BLaER1 treated with 17β-estradiol and CSF1 and Interleukin-3, amounts not matched to agents 10 nM and 100 nM (cell line): ENCODE measurements around the gene CFAP97.

Source experiments
- H3K27ac ChIP-seq, 11 experiments: shearing (Covaris generic); formaldehyde crosslinking; 2 replicates each; pipeline ENCODE4 v1.8.1; 2022
- H3K27me3 ChIP-seq, 11 experiments: shearing (Covaris generic); formaldehyde crosslinking; 2 replicates each; pipeline ENCODE4 v1.8.1; 2022
- H3K36me3 ChIP-seq, 11 experiments: shearing (Covaris generic); formaldehyde crosslinking; 2 replicates each; pipeline ENCODE4 v1.8.1; 2022
- H3K4me1 ChIP-seq, 10 experiments: shearing (Covaris generic); formaldehyde crosslinking; 2 replicates each; pipeline ENCODE4 v1.8.1; 2022
- H3K4me2 ChIP-seq, 11 experiments: shearing (Covaris generic); formaldehyde crosslinking; 2 replicates each; pipeline ENCODE4 v1.8.1; 2022
- H3K4me3 ChIP-seq, 10 experiments: shearing (Covaris generic); formaldehyde crosslinking; 2 replicates each; pipeline ENCODE4 v1.8.1; 2022
- H3K9ac ChIP-seq, 11 experiments: shearing (Covaris generic); formaldehyde crosslinking; 2 replicates each; pipeline ENCODE4 v1.8.1; 2022
- H3K9me3 ChIP-seq, 11 experiments: shearing (Covaris generic); formaldehyde crosslinking; replicated peaks in 1 of 11; 2 replicates each; pipeline ENCODE4 v1.8.1; 2022
- H4K20me1 ChIP-seq, 11 experiments: shearing (Covaris generic); formaldehyde crosslinking; 2 replicates each; pipeline ENCODE4 v1.8.1; 2022
- Cebpa-rat ChIP-seq, 11 experiments: shearing (Covaris generic); IDR thresholded peaks; 2 replicates each; pipeline ENCODE4 v1.8.1; 2022

CFAP97 gene

GRCh38 chr4:185227131-185227551 is 23.3 kb upstream of the CFAP97 start:
- no peak overlapping the region for H3K4me3 ChIP-seq
- no peak overlapping the region for H3K9ac ChIP-seq
- H3K27ac ChIP-seq, result no peak overlapping the region
- peaks cover 35 to 87% (median 68%) of the 10 kb centered on the region in 11 experiments; a peak in 21 of 22 replicates for H4K20me1 ChIP-seq
- peaks cover 0 to 38% (median 22%) of the 10 kb centered on the region in 11 experiments; a peak in 18 of 22 replicates for H3K36me3 ChIP-seq
- peaks cover 0 to 11% (median 1%) of the 10 kb centered on the region in 10 experiments; a peak in 7 of 20 replicates for H3K4me1 ChIP-seq
- H3K4me2 ChIP-seq, result no peak overlapping the region
- no peaks in the 10 kb centered on the region for H3K27me3 ChIP-seq
- TF ChIP-seq Cebpa-rat (IDR thresholded peaks at IDR 0.05), result no peak
- peaks cover 0 to 18% (median 15%) of the 10 kb centered on the region in 11 experiments; a peak in 17 of 22 replicates for H3K9me3 ChIP-seq

- H3K27ac ChIP-seq, result no peak overlapping the region
- no peak overlapping the region for H3K9ac ChIP-seq
- H4K20me1 ChIP-seq, result peaks cover 31 to 77% (median 63%) of the 10 kb centered on the region in 11 experiments; a peak in 21 of 22 replicates
- H3K4me2 ChIP-seq, result no peak overlapping the region
- no peak overlapping the region for H3K4me3 ChIP-seq
- H3K4me1 ChIP-seq, result peaks cover 0 to 10% (median 0%) of the 10 kb centered on the region in 10 experiments; a peak in 5 of 20 replicates
- peaks cover 0 to 46% (median 31%) of the 10 kb centered on the region in 11 experiments; a peak in 19 of 22 replicates for H3K36me3 ChIP-seq
- H3K27me3 ChIP-seq, result no peaks in the 10 kb centered on the region
- no peak for TF ChIP-seq Cebpa-rat (IDR thresholded peaks at IDR 0.05)
- H3K9me3 ChIP-seq, result peaks cover 0 to 30% (median 24%) of the 10 kb centered on the region in 11 experiments; a peak in 18 of 22 replicates
Observed at GRCh38 chr4:185225940-185226339, 22.1 kb upstream of the CFAP97 start.

GRCh38 chr4:185224597-185224996 is 20.8 kb upstream of the CFAP97 start:
- peaks cover 0 to 34% (median 27%) of the 10 kb centered on the region in 11 experiments; a peak in 18 of 22 replicates for H3K9me3 ChIP-seq
- peaks cover 31 to 79% (median 59%) of the 10 kb centered on the region in 11 experiments; a peak in 21 of 22 replicates for H4K20me1 ChIP-seq
- peaks cover 3 to 14% (median 5%) of the 10 kb centered on the region in 10 experiments; a peak in 19 of 20 replicates for H3K4me1 ChIP-seq
- H3K36me3 ChIP-seq, result peaks cover 0 to 50% (median 33%) of the 10 kb centered on the region in 11 experiments; a peak in 19 of 22 replicates
- TF ChIP-seq Cebpa-rat (IDR thresholded peaks at IDR 0.05), result no peak
- H3K4me3 ChIP-seq, result no peak overlapping the region
- no peak overlapping the region for H3K9ac ChIP-seq
- no peaks in the 10 kb centered on the region for H3K27me3 ChIP-seq
- no peak overlapping the region for H3K4me2 ChIP-seq
- no peak overlapping the region for H3K27ac ChIP-seq

GRCh38 chr4:185222598-185222997 is 18.8 kb upstream of the CFAP97 start:
- Histone ChIP-seq H3K9ac (no peak overlapping the region), H3K36me3 (peaks cover 0 to 42% (median 23%) of the 10 kb centered on the region in 11 experiments; a peak in 17 of 22 replicates), H3K4me2 (no peak overlapping the region), H3K27ac (no peak overlapping the region), H3K9me3 (peaks cover 0 to 34% (median 27%) of the 10 kb centered on the region in 11 experiments; a peak in 18 of 22 replicates), H3K4me3 (no peak overlapping the region), H3K4me1 (peaks cover 16 to 32% (median 24%) of the 10 kb centered on the region in 10 experiments), H4K20me1 (peaks cover 33 to 78% (median 50%) of the 10 kb centered on the region in 11 experiments; a peak in 21 of 22 replicates), H3K27me3 (no peaks in the 10 kb centered on the region)
- TF ChIP-seq Cebpa-rat (IDR thresholded peaks at IDR 0.05), result no peak

- Histone ChIP-seq H3K36me3 (peaks cover 0 to 46% (median 23%) of the 10 kb centered on the region in 11 experiments; a peak in 17 of 22 replicates), H3K9me3 (peaks cover 0 to 34% (median 27%) of the 10 kb centered on the region in 11 experiments; a peak in 18 of 22 replicates), H3K4me1 (peaks cover 23 to 39% (median 31%) of the 10 kb centered on the region in 10 experiments), H3K27me3 (no peaks in the 10 kb centered on the region), H4K20me1 (peaks cover 28 to 75% (median 47%) of the 10 kb centered on the region in 11 experiments; a peak in 21 of 22 replicates), H3K27ac (no peak overlapping the region), H3K4me3 (no peak overlapping the region), H3K9ac (no peak overlapping the region), H3K4me2 (no peak overlapping the region)
- no peak for TF ChIP-seq Cebpa-rat (IDR thresholded peaks at IDR 0.05)
Observed at GRCh38 chr4:185221912-185222311, 18.1 kb upstream of the CFAP97 start.

- peaks cover 24 to 71% (median 44%) of the 10 kb centered on the region in 11 experiments; a peak in 21 of 22 replicates for H4K20me1 ChIP-seq
- peaks cover 0 to 34% (median 27%) of the 10 kb centered on the region in 11 experiments; a peak in 18 of 22 replicates for H3K9me3 ChIP-seq
- H3K36me3 ChIP-seq, result peaks cover 0 to 47% (median 23%) of the 10 kb centered on the region in 11 experiments; a peak in 17 of 22 replicates
- H3K4me1 ChIP-seq, result peaks cover 27 to 43% (median 35%) of the 10 kb centered on the region in 10 experiments
- no peaks in the 10 kb centered on the region for H3K27me3 ChIP-seq
- H3K4me2 ChIP-seq, result 0 out of 22 replicates have a peak overlapping the region, but pooled peaks of 1 of the 11 experiments have one; percentile 1
- TF ChIP-seq Cebpa-rat (IDR thresholded peaks at IDR 0.05), result no peak
- H3K4me3 ChIP-seq, result no peak overlapping the region
- H3K27ac ChIP-seq, result no peak overlapping the region
- no peak overlapping the region for H3K9ac ChIP-seq
Observed at GRCh38 chr4:185221491-185221890, 17.7 kb upstream of the CFAP97 start.

- Histone ChIP-seq H3K4me2 (peak overlapping the region; percentile 5 to 62 (median 39); a peak in 21 of 22 replicates), H4K20me1 (peaks cover 14 to 61% (median 36%) of the 10 kb centered on the region in 11 experiments; a peak in 19 of 22 replicates), H3K27ac (no peak overlapping the region), H3K9ac (no peak overlapping the region), H3K27me3 (no peaks in the 10 kb centered on the region), H3K4me1 (peaks cover 44 to 59% (median 52%) of the 10 kb centered on the region in 10 experiments), H3K36me3 (peaks cover 0 to 57% (median 23%) of the 10 kb centered on the region in 11 experiments; a peak in 17 of 22 replicates), H3K9me3 (peaks cover 0 to 34% (median 27%) of the 10 kb centered on the region in 11 experiments; a peak in 18 of 22 replicates), H3K4me3 (no peak overlapping the region)
- no peak for TF ChIP-seq Cebpa-rat (IDR thresholded peaks at IDR 0.05)
Observed at GRCh38 chr4:185219551-185220344, 15.9 kb upstream of the CFAP97 start.

GRCh38 chr4:185218312-185218711 is 14.5 kb upstream of the CFAP97 start:
- peaks cover 16 to 61% (median 33%) of the 10 kb centered on the region in 11 experiments; a peak in 18 of 22 replicates for H4K20me1 ChIP-seq
- H3K27ac ChIP-seq, result no peak overlapping the region
- no peak overlapping the region for H3K4me3 ChIP-seq
- H3K27me3 ChIP-seq, result no peaks in the 10 kb centered on the region
- no peak for TF ChIP-seq Cebpa-rat (IDR thresholded peaks at IDR 0.05)
- peaks cover 0 to 31% (median 24%) of the 10 kb centered on the region in 11 experiments; a peak in 18 of 22 replicates for H3K9me3 ChIP-seq
- peaks cover 58 to 71% (median 66%) of the 10 kb centered on the region in 10 experiments for H3K4me1 ChIP-seq
- H3K4me2 ChIP-seq, result peak overlapping the region in 5 of 11 experiments; percentile 3 to 95 (median 17); a peak in 2 of 22 replicates
- H3K36me3 ChIP-seq, result peaks cover 0 to 51% (median 21%) of the 10 kb centered on the region in 11 experiments; a peak in 17 of 22 replicates
- H3K9ac ChIP-seq, result no peak overlapping the region
